22Rv1 (cell line): ENCODE results near the gene TUBA3E.

ENCODE experiments used
- CTCF ChIP-seq: fragments of 450-650 bp; IDR thresholded peaks from 2 replicates; pipeline ENCODE4 v1.5.1; 2017; ENCODE audit warnings: mild to moderate bottlenecking
- ZFX ChIP-seq: fragments of 450-650 bp; IDR thresholded peaks from 2 replicates; pipeline ENCODE4 v1.6.1; 2017; ENCODE audit warnings: antibody characterized with exemption, borderline replicate concordance

- TF ChIP-seq CTCF = no peak
- TF ChIP-seq ZFX = no peak
Observed at GRCh38 chr2:130186391-130186790, 11.8 kb downstream of the TUBA3E start.
